Stimulated activated CD4-positive, alpha-beta T cell treated with anti-CD3 and anti-CD28 coated beads, Interleukin-4, amount 100 ng/mL, for 1 hour (primary cell): ENCODE results near the gene CDA.
"Not testable (repeated sequence)": the region's sequence is repeated elsewhere in the genome, so short reads cannot be mapped to it uniquely, and the experiment has no call there.

Experiments used
- DNase-seq: peaks from one replicate; pipeline ENCODE4 v3.0.0-alpha.2; 2020

Gene CDA

GRCh38 chr1:20587661-20588053 lies 1.2 kb upstream of the CDA start:
- DNase-seq: no peak

GRCh38 chr1:20589331-20590278 lies 708 bp downstream of the CDA start:
- DNase-seq: no peak

GRCh38 chr1:20590306-20590777 lies 1.4 kb downstream of the CDA start:
- no peak for DNase-seq

GRCh38 chr1:20593756-20594155 lies 4.9 kb downstream of the CDA start:
- no peak for DNase-seq

DNA sequence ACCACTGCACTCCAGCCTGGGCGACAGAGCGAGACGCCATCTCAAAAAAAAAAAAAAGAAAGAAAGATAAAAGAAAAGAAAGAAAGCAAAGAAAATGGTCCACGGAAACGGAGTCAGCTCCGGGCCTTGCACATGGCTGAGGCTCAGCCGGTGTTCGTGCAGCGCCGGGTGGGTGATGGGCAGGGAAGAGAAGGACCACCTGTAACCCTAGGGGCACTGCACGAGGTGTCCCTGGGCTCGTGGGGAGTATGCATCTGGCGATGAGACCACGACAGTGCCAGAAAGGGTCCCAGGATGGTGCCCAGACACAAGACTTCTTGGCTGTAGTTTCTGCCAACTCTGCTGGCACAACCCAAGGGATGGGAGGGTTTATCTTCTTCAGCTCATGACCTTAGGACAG lies 5.8 kb downstream of the CDA start:
- DNase-seq: no peak

DNA sequence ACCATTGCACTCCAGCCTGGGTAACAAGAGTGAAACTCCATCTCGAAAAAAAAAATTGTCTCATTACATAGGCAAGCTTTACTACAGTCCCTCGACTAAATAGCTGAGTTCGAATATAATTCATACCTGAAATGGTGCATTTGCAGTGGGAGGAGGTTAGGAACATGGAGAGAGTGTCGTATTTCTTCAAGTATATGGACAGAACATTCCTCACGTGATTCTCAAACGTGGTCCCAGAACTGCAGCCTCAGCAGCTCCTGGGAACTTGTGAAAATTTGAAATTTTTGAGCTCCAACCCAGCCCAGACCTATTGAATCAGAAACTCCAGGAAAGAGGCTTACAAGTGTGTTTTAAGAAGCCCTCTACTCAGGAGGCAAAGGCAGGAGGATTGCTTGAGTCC lies 7.2 kb downstream of the CDA start:
- DNase-seq: no peak

DNA sequence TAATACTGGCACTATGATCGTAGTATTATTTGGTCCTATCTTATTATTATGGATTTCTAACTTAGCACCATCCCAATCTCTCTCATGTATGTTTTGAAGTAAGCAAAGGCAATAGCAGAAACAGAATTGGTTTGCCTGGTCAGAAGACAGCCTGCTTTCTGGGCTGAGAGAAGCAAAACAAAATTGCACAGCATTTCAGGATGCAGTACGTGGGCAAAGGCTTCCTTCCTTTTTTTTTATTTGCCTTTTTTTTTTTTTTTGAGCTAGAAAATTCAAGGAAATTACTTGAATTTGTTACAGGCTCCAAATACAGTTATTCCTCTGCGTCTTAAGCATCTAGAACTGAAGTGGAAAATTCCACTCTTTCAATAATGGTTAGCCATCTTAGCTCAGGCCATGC lies 8.8 kb downstream of the CDA start:
- DNase-seq: no peak

DNA sequence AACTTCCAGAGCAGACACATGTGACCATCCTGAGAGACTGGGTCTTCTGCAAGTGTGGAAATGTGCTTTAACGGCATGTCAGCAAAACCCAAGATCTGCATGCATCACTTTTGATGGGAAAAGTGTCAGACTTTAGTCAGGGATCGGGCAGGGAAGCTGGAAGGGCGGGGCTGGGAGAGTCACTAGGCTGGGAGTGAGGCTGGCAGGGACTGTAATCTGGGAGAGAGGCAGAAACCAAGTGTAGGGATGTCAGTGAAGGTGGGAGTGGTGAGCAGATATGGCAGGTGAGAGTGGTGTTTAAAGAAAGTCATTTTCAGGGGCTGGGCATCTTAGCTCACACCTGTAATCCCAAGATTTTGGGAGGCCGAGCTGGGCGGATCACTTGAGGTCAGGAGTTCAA lies 11.3 kb downstream of the CDA start:
- DNase-seq: no peak

- DNase-seq: no peak
Observed at GRCh38 chr1:20601129-20601825, 12.4 kb downstream of the CDA start.

DNA sequence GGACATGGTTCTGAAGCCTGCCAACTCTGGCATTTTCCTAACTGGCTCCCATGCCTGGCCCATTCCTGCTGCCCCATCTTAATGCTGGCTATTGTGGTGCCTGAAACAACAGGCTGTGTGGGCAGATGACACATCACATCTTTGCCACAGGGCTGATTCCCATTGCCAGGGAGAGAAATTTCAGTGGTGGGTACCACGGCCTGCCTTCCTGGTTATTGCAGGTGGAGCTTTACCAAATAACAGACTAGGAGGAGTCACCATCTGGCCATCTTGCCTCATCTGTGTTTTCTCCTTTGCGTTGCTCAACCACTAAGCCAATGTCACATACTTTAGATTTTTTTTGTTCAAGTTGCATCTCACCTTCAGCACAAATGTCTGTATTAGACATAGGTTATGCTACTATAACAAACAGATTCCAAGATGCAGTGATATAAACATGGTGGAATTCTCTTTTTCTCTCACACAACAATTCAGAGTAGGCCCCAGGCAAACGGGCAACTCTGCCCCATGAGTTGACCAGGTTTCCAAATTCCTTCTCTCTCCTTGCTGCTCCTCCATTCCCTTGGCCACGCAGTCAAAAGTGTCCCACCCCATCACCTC lies 14.1 kb downstream of the CDA start:
- DNase-seq: no peak

DNA sequence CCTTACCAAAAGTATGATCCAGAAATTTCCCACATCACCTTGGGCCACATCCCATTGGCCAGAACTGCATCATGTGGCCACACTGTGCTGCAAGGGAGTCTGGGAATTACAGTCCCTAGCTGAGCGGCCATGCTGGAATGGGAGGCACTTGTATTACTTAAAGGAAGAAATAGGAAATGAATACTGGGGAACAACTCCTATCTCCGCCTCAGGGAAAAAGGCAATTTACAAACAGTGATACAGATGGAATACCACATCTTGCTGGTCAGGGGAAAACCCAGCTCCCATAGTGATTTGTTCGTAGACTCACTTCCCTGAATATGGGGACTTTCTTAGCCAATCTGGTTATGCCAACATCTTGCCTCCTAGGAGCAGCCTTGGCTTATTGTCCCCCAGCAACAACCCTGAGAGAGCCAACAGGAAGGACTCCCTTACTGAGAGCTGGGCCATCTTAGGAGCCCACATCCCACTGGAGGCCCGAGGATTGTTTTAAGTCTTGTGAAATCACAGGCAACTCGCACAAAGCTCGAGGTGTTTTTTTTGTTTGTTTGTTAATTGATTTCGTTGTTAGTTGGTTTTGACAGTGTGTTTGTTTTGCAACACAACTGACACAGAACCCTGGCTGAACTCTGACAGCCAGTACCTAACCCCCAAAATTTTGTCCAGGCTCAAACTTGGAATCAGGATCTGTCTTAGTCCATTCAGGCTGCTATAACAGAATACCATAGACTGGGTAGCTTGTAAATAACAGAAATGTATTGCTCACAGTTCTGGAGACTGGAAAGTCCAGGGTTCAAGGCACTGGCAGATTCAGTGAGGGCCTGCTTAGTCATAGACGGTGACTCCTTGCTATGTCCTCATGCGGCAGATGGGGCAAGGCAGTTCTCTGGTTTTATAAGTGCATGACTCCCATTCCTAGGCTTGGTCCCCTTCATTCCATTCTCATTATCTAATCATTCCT lies 14.9 kb downstream of the CDA start:
- no peak for DNase-seq

DNA sequence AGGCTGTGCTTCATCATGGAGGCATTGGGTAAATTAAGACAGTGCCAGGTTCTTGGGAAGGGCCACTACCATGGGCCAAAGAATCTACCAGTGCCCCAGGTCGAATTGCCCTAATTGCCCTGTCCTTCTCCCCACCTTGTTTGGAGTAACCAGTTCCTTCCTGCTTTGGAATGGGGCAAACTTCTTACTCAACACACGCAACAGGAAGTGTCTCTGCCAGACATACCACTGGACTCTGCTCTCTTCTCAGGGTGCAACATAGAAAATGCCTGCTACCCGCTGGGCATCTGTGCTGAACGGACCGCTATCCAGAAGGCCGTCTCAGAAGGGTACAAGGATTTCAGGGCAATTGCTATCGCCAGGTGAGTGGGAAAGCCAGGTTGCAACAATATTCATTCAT lies 15.8 kb downstream of the CDA start:
- DNase-seq: no peak

- DNase-seq: not testable (repeated sequence)
Observed at GRCh38 chr1:20606801-20607570, 18.1 kb downstream of the CDA start.

DNA sequence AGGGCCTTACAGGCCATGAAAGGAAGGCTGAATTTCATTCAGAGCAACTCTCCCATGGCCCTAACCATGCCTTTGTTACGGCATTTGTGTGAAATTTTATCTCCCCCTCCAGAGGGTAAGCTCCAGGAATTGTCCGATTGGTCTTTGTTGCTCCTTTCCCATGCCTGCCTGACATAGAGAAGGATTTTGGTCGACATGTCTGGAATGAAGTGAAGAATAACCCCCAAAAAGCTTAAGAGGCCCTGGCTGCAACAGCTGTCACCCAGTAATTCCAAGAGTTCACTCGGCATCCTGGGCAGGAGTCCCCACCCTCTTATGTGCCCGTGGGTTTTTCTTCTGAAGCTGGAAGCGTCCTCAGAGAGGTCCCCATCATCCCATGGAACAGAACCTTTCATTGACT lies 20.6 kb downstream of the CDA start:
- no peak for DNase-seq

- DNase-seq: no peak
Observed at GRCh38 chr1:20610970-20611369, 22.1 kb downstream of the CDA start.

GRCh38 chr1:20611652-20612051 lies 22.8 kb downstream of the CDA start:
- no peak for DNase-seq

- DNase-seq: no peak
Observed at GRCh38 chr1:20612221-20612746, 23.4 kb downstream of the CDA start.

DNA sequence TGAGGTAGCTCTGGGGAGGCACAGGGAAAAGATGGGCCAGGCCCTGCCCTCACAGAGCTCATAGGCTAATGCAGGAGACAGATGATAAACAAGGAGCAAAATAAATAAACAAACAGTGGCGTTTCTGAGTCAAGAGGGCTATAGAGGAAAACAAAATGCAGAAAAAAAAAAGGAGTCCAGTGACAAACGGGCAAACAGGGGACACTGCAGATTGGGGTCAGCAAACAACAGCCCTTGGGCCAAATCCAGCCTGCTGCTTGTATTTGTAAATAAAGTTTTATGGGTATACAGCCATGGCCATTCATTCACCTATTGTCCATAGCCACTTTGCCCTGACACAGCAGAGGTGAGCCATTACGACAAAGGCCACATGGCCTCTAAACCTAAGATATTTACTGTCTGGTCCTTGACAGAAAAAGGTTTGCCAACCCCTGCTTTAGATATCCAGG lies 25.3 kb downstream of the CDA start:
- DNase-seq: no peak

GRCh38 chr1:20615946-20616846 lies 27.3 kb downstream of the CDA start:
- no peak for DNase-seq

- no peak for DNase-seq
Observed at GRCh38 chr1:20616847-20617487, 28.1 kb downstream of the CDA start.
